DOHH2 (cell line): ENCODE results near the gene SIRPB1.

Experiments
- H3F3A ChIP-seq: fragments of 200-600 bp; sonication (generic), shearing (Covaris generic); 2 replicates; pipeline ENCODE4 v1.6.0; 2016; ENCODE audit warnings: antibody characterized with exemption, mild to moderate bottlenecking; ENCODE audit not compliant: control insufficient read depth, insufficient read depth
- H3K27ac ChIP-seq: fragments of 200-600 bp; sonication (generic); 2 replicates; pipeline ENCODE4 v1.5.1; 2014; ENCODE audit warnings: low read depth, mild to moderate bottlenecking, low read length, moderate library complexity
- H3K27me3 ChIP-seq: fragments of 200-600 bp; sonication (generic); 2 replicates; pipeline ENCODE4 v1.6.1; 2014; ENCODE audit warnings: mild to moderate bottlenecking, low read length, mixed read lengths; ENCODE audit not compliant: control insufficient read depth
- H3K36me3 ChIP-seq: fragments of 200-600 bp; sonication (generic); 2 replicates; pipeline ENCODE4 v1.6.1; 2014; ENCODE audit warnings: mild to moderate bottlenecking, low read length, moderate library complexity, mixed read lengths; ENCODE audit not compliant: control insufficient read depth
- H3K4me1 ChIP-seq: fragments of 200-600 bp; sonication (generic); 2 replicates; pipeline ENCODE4 v1.6.1; 2014; ENCODE audit warnings: mild to moderate bottlenecking, low read length, mixed read lengths; ENCODE audit not compliant: control insufficient read depth
- H3K4me2 ChIP-seq: fragments of 200-600 bp; sonication (generic); 2 replicates; pipeline ENCODE4 v1.6.0; 2014; ENCODE audit warnings: mild to moderate bottlenecking, low read length, moderate library complexity
- H3K4me3 ChIP-seq: fragments of 200-600 bp; sonication (generic); 2 replicates; pipeline ENCODE4 v1.5.1; 2014; ENCODE audit warnings: mild to moderate bottlenecking, low read length, mixed read lengths
- H3K79me2 ChIP-seq: fragments of 200-600 bp; sonication (generic); 2 replicates; pipeline ENCODE4 v1.6.1; 2014; ENCODE audit warnings: mild to moderate bottlenecking, low read length, mixed read lengths; ENCODE audit not compliant: control insufficient read depth
- H3K9me2 ChIP-seq: fragments of 200-600 bp; sonication (generic); replicated peaks from 2 replicates; pipeline ENCODE4 v1.6.1; 2014; ENCODE audit warnings: mild to moderate bottlenecking, low read length, mixed read lengths; ENCODE audit not compliant: control insufficient read depth
- H3K9me3 ChIP-seq: fragments of 200-600 bp; sonication (generic); 2 replicates; pipeline ENCODE4 v1.6.1; 2014; ENCODE audit warnings: antibody characterized with exemption, low read length, mixed read lengths; ENCODE audit not compliant: control insufficient read depth, insufficient read depth
- H4K20me1 ChIP-seq: fragments of 200-600 bp; sonication (generic); 2 replicates; pipeline ENCODE4 v1.6.0; 2014; ENCODE audit warnings: low read depth, mild to moderate bottlenecking, antibody characterized with exemption, low read length, moderate library complexity; ENCODE audit not compliant: control insufficient read depth, insufficient read depth
- EZH2phosphoT487 ChIP-seq: fragments of 200-600 bp; sonication (generic); IDR thresholded peaks from 2 replicates; pipeline ENCODE4 v1.6.1; 2017; ENCODE audit warnings: borderline replicate concordance, mild to moderate bottlenecking, antibody characterized with exemption, low read length, moderate library complexity, mixed read lengths
- TF ChIP-seq, protein P1 (sequence below): fragments of 200-600 bp; sonication (generic); IDR thresholded peaks from one replicate; pipeline ENCODE4 v1.5.1; 2014; ENCODE audit warnings: antibody characterized with exemption, mild to moderate bottlenecking, low read depth, low read length; ENCODE audit not compliant: poor library complexity, severe bottlenecking

SIRPB1 gene

GRCh38 chr20:1619861-1620444, at the start of gene SIRPB1:
Gene SIRPB1 (minus strand): TSS chr20:1620009. CDS start chr20:1619944, 65 bp downstream.
- H3K9me3 ChIP-seq: no peaks in the 10 kb centered on the region
- H3K79me2 ChIP-seq: no peaks in the 10 kb centered on the region
- no peaks in the 10 kb centered on the region for H3K9me2 ChIP-seq
- peak within 1 kb of the TSS; percentile 26 for H3K4me3 ChIP-seq
- 0 out of 2 replicates have a peak, but pooled peaks cover 4% of the 10 kb centered on the region for H3F3A ChIP-seq
- H3K4me1 ChIP-seq: peaks cover 87% of the 10 kb centered on the region
- no peaks in the 10 kb centered on the region for H3K36me3 ChIP-seq
- H3K27ac ChIP-seq: peak within 1 kb of the TSS; percentile 17
- peak within 1 kb of the TSS; percentile 44 for H3K4me2 ChIP-seq
- H3K27me3 ChIP-seq: no peaks in the 10 kb centered on the region
- H4K20me1 ChIP-seq: no peaks in the 10 kb centered on the region
- TF ChIP-seq, protein P1, sequence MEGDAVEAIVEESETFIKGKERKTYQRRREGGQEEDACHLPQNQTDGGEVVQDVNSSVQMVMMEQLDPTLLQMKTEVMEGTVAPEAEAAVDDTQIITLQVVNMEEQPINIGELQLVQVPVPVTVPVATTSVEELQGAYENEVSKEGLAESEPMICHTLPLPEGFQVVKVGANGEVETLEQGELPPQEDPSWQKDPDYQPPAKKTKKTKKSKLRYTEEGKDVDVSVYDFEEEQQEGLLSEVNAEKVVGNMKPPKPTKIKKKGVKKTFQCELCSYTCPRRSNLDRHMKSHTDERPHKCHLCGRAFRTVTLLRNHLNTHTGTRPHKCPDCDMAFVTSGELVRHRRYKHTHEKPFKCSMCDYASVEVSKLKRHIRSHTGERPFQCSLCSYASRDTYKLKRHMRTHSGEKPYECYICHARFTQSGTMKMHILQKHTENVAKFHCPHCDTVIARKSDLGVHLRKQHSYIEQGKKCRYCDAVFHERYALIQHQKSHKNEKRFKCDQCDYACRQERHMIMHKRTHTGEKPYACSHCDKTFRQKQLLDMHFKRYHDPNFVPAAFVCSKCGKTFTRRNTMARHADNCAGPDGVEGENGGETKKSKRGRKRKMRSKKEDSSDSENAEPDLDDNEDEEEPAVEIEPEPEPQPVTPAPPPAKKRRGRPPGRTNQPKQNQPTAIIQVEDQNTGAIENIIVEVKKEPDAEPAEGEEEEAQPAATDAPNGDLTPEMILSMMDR: no peak
- TF ChIP-seq EZH2phosphoT487: no peak

DNA sequence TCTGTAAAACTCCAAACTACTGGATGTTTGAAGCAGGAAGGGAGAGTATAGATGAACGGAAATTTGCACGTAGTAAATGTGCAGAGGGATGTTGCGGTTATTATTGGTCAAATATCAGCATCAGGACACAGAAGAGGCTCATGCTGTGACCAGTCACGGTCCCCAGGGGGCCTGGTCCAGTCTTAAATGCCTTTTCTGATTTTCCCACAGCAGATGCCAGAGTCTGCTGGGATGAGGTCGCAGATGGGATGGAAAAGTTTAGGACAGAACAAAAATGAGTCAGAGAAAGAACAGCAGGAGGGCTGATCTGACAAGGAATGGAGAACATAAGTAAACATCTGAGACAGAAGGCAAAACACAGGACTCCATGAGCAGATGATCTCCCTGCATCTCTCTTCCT, 49.5 kb upstream of the SIRPB1 start:
- no peaks in the 10 kb centered on the region for H4K20me1 ChIP-seq
- no peak overlapping the region for H3K4me3 ChIP-seq
- no peaks in the 10 kb centered on the region for H3K79me2 ChIP-seq
- no peaks in the 10 kb centered on the region for H3F3A ChIP-seq
- H3K4me2 ChIP-seq: no peak overlapping the region
- H3K36me3 ChIP-seq: no peaks in the 10 kb centered on the region
- H3K9me2 ChIP-seq: no peaks in the 10 kb centered on the region
- TF ChIP-seq EZH2phosphoT487: no peak
- TF ChIP-seq, protein P1: no peak
- H3K9me3 ChIP-seq: no peaks in the 10 kb centered on the region
- H3K27ac ChIP-seq: no peak overlapping the region
- H3K27me3 ChIP-seq: 0 out of 2 replicates have a peak, but pooled peaks cover 4% of the 10 kb centered on the region
- no peaks in the 10 kb centered on the region for H3K4me1 ChIP-seq

GRCh38 chr20:1667502-1668085, 47.8 kb upstream of the SIRPB1 start:
- 0 out of 2 replicates have a peak, but pooled peaks cover 3% of the 10 kb centered on the region for H3K27me3 ChIP-seq
- H3F3A ChIP-seq: no peaks in the 10 kb centered on the region
- no peak overlapping the region for H3K4me2 ChIP-seq
- H3K9me2 ChIP-seq: no peaks in the 10 kb centered on the region
- H3K79me2 ChIP-seq: no peaks in the 10 kb centered on the region
- H4K20me1 ChIP-seq: no peaks in the 10 kb centered on the region
- H3K4me1 ChIP-seq: no peaks in the 10 kb centered on the region
- TF ChIP-seq EZH2phosphoT487: no peak
- TF ChIP-seq, protein P1: no peak
- H3K9me3 ChIP-seq: no peaks in the 10 kb centered on the region
- no peaks in the 10 kb centered on the region for H3K36me3 ChIP-seq
- no peak overlapping the region for H3K27ac ChIP-seq
- no peak overlapping the region for H3K4me3 ChIP-seq
